ENCODE measurements around the gene SORCS2. TPM values are rescaled to one million over a fixed set of nuclear protein-coding genes. Genes with fewer than 3 reads are reported as not detected.

The SORCS2 gene
- total and polyA plus RNA-seq, 2 of the 13 experiments (the other 11 are each of a cell fraction or from before 2014, with no cell fraction given): 0.82 to 1.0 TPM

- no peak for TF ChIP-seq YEATS4 (CRISPR knock-in tag; IDR thresholded peaks at IDR 0.05; ENCODE audit: borderline replicate concordance)
- no peak for TF ChIP-seq ZNF841 (CRISPR knock-in tag; IDR thresholded peaks at IDR 0.05; ENCODE audit: borderline replicate concordance)
- no peak for TF ChIP-seq CHD2 (IDR thresholded peaks at IDR 0.05; ENCODE audit: low read depth, low read length)
- TF ChIP-seq NFATC3 (CRISPR knock-in tag; IDR thresholded peaks at IDR 0.05): no peak
- no peak for TF ChIP-seq ATF1 (CRISPR knock-in tag; IDR thresholded peaks at IDR 0.05)
- no peak for TF ChIP-seq ZNF567 (CRISPR knock-in tag; IDR thresholded peaks at IDR 0.05; ENCODE audit: borderline replicate concordance)
- TF ChIP-seq ZNF891 (CRISPR knock-in tag; IDR thresholded peaks at IDR 0.05): no peak
- no peak for TF ChIP-seq ATF7 (IDR thresholded peaks at IDR 0.05)
- no peak for TF ChIP-seq ATF7 (CRISPR knock-in tag; IDR thresholded peaks at IDR 0.05)
- TF ChIP-seq TERF1 (CRISPR knock-in tag; IDR thresholded peaks at IDR 0.05): no peak
- no peak for TF ChIP-seq MIER2 (CRISPR knock-in tag; IDR thresholded peaks at IDR 0.05)
- TF ChIP-seq ZBTB21 (CRISPR knock-in tag; IDR thresholded peaks at IDR 0.05): no peak
- no peak for TF ChIP-seq SMAD1 (CRISPR knock-in tag; IDR thresholded peaks at IDR 0.05; ENCODE audit: borderline replicate concordance, low read depth)
- TF ChIP-seq ATF4 (CRISPR knock-in tag; IDR thresholded peaks at IDR 0.05): no peak
- no peak for TF ChIP-seq SYNCRIP (IDR thresholded peaks at IDR 0.05; ENCODE audit: insufficient read depth, low read depth, low read length)
- no peak for TF ChIP-seq ZFAT (CRISPR knock-in tag; conservative IDR thresholded peaks at IDR 0.05)
- no peak for TF ChIP-seq ZBTB46 (CRISPR knock-in tag; IDR thresholded peaks at IDR 0.05; ENCODE audit: borderline replicate concordance)
- TF ChIP-seq ZNF331 (CRISPR knock-in tag; IDR thresholded peaks at IDR 0.05): no peak
- no peak for TF ChIP-seq PCBP1 (IDR thresholded peaks at IDR 0.05; ENCODE audit: borderline replicate concordance, low read depth, low read length)
- TF ChIP-seq HES4 (CRISPR knock-in tag; IDR thresholded peaks at IDR 0.05; ENCODE audit: borderline replicate concordance): no peak
- DNase-seq (ENCODE audit: low spot score) (no peak), FAIRE-seq (no peak), ATAC-seq (no peak)
- no peaks in the 10 kb centered on the region; the same call in 1 of the 2 replicates for H4K20me1 ChIP-seq (ENCODE audit: insufficient read depth, low read length)
- no peaks in the 10 kb centered on the region for H3K36me3 ChIP-seq (replicated peaks in 1 of 2; ENCODE audit: control insufficient read depth in 1 of 2, insufficient read depth in 2 of 2, low read length in 2 of 2)
- H3K4me3 ChIP-seq (replicated peaks in 1 of 3; ENCODE audit: insufficient read depth in 1 of 3, low read depth in 2 of 3, low read length in 3 of 3): no peak overlapping the region
- H3K9ac ChIP-seq (ENCODE audit: insufficient read depth, low read depth, low read length): no peak overlapping the region
- no TSS peak for BruUV-seq (replicated peaks)
- H3K79me2 ChIP-seq (ENCODE audit: insufficient read depth, low read length): no peaks in the 10 kb centered on the region
- H3K9me3 ChIP-seq (ENCODE audit: low read length): no peaks in the 10 kb centered on the region
- H3K4me2 ChIP-seq (ENCODE audit: low read depth, low read length): no peak overlapping the region
- no peaks in the 10 kb centered on the region for H3K4me1 ChIP-seq (ENCODE audit: insufficient read depth, low read length)
- ChIA-PET CTCF (ENCODE audit: low intra/inter-chr PET ratio, low total read pairs) (no interaction called here), POLR2A (no interaction called here)
- no peak overlapping the region for H2AFZ ChIP-seq (ENCODE audit: low read length)
- peaks cover 13 to 40% of the 10 kb centered on the region in 2 experiments for H3K27me3 ChIP-seq (ENCODE audit: control insufficient read depth in 1 of 2, insufficient read depth in 2 of 2, low read length in 2 of 2)
- 43% methylated on average over 13 of the region's 16 CpGs for WGBS (ENCODE audit: low lambda C conversion rate)
- in situ Hi-C loops (cut with HindIII; ENCODE audit: extremely low pct_ligation_motif_present, low pct_unique_long_range_greater_than_20kb): no loop called here
- intact Hi-C loops (cut with micrococcal nuclease; ENCODE audit: unreplicated experiment): no loop called here
- no peak overlapping the region for H3K27ac ChIP-seq (ENCODE audit: extremely low read length, insufficient read depth, low read length)
These were observed 52.0 kb downstream of the SORCS2 start for GRCh38 chr4:7244331-7244665.
